NCI-H1694 treated with DMSO at 0.1 percent for 48 hours (cell line): ENCODE results near the gene COL16A1.

Experiments
- DNase-seq: peaks from one replicate; lab custom pipeline; 2025; lab: John Stamatoyannopoulos, UW

COL16A1 gene

DNA sequence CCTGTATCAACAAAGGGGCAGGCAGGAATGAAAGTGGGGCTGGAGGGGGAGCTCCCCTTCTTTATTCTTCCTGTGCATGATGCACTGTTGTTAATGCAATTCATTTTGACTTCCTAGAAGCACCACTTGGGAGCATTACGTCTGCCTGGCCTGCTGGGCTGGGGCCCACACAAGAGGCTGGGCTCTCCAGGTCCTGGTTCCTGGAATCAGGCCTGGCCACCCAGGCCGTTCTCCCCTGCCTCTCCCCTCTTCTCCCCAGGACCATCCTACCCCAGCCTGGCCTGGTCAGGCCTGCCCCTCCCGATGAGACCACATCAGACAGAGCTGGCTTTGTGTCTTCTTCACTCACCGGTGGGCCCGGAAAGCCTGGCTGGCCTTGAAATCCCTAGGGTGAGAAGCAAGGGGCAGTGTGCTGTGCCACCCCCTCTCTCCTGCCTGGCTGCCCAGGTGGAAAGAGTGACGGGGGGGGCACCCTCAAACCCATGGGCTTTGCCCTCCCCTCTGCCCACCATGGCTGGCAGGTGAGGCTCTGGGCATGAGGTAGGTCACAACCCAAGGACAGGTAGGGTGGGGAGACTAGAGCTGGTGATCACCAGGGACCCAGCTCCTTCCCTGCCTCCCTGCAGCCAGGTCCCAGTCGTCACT lies 38.5 kb downstream of the COL16A1 start:
- DNase-seq, result no peak

DNA sequence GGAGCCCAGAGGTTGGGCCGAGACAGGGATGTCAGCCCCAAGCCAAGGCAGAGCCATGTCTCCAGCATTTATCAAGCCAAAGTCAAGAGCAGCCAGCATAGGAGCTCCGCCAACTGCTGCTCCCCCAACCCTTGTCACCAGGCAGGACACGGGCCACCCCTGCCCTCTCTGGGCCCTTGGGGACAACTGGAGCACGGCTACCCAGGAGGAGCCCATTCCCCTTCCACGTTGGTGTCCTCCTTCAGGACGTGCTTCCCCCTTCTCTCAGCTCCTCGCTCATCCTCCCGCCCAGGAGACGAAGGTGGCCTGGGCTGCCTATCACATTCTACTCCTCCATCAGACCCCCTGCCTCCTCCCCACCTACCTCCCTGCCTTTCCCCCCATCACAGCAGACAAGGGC lies 39.3 kb downstream of the COL16A1 start:
- DNase-seq, result no peak

DNA sequence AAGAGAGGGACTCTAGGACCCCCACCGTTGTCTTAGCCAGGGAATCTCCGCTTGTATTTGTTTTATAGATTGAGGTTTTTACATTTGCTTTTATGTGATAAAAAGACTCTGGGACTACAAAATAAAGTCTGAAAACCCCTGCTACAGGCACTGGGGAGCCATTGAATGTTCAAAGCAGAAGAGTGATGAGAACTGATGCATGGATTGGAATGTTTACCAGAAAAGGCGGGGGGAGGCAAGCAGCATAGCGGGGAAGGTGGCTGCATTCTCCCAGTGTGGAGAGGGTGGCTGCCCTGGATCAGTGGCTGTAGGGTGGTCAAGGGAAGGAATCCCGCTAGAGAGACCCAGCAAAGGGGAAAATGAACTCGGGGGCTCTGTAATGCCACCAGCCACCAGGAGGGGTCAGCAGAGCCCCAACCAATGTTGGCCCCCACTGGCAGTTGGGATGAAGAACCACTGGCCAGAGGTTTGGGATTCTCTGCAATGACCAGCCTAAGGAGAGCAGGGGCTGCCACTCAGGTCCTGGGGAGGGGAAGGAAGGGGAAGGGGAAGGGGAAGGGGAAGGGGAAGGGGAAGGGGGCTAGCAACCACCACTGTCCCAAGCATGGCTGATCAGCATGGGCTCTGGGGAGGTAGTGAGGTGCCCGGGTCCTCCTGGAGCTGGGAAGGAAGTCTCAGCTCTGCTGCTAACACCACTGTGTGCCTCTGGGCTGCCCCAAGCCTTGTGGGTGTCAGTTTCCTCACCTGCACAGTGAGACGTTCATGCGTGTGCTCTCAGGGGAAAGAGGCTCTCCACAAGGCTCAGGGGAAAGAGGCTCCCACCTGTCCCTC lies 40.0 kb downstream of the COL16A1 start:
- DNase-seq, result peak; percentile 14

DNA sequence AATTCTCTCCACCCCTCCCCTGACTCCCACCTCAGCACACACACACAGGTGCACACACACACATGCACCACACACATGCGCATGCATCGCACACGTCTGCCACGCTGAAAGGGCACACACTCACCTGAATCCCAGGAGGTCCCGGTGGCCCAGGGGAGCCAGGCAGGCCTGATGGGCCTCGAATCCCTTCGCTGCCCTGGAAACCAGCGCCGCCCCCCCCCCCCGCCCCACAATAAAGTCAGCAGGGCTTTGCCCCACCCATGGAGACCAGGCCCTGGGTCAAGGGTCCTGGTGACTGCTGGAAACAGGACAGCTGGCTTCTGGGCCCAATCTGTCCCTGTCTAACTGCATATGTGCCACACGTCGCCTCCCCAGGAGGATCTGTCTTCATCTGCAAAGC lies 41.4 kb downstream of the COL16A1 start:
- no peak for DNase-seq

DNA sequence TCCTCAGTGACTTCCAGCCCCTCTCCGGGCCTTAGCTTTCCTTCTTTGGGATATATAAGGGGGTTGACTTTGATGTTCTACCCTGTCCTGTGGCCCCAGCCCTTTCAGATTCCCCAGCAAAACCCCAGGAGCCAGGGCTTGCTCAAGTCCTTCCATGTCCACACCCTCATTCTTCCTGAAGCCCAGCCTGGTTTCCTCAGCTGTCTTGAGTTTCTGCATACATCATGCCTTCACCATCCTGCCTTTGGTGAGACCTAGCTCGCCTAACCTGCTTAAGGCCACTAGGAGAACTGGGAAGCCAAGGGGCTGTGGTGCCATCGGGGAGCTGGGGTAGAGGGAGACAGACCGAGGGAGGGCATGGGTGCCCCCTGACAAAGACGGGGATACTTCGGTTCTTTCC lies 42.0 kb downstream of the COL16A1 start:
- DNase-seq, result no peak

DNA sequence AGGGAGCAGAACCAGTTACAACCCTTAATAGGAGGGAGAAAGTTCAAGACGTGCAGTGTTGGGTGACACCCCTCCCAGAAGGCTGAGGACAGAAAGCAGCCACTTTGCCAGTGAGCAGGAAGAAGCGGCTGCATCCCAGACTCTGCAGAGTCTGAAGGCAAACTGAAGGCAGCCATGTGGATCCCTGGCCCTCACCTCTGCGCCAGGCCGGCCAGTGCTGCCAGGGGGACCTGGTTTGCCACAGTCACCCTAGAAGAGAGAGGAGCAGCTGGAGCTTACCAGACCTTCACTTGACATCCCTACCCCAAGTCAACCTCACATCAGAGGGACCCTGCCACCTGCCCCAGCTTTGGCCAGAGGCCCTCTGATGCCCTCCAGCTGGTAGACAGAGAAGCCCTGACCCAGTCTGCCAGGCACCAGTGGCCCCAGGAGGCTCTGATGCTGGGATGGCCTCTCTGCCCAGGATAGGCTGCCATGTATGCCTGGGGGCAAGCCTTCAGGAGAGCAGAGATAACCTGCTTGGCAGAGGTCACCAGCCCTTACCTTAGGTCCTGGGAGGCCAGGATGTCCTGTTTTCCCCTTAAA lies 42.9 kb downstream of the COL16A1 start:
- no peak for DNase-seq

DNA sequence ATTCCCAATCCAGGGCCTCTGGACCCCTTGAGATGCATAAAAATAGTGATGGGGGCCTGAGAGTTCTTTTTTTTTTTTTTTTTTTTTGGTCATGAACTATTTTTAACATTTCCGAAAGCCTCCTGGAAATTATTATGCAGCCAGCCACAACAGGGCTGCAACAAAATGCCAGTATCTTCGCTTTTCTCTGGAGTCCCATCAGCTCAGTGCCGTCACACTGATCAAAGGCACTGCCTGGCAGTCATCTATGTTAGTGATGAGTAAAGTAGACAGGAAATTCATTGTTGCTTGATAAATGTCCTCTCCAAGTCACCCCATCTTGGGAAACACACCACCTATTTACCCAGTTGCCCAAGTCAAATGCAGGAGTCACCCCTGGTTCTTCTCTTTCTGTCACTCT lies 43.9 kb downstream of the COL16A1 start:
- no peak for DNase-seq

DNA sequence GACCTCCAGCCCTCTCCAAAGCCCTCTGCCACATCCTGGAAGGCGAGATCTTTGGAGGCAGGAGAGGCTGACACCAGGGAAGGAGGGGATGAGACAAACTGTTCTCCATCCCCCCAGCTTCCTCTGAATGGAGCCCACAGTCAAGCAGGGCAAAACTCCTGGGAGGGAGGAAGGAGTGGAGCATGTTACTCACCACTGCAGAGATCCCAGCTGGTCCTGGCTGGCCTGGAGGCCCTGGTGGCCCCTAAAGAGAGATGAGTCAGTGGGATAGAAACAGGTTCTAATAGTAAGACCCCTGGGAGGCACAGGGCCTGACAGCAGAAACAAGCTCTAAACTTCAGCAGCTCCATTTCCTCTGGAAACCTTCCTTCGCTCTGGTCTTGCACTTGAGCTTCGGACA lies 45.1 kb downstream of the COL16A1 start:
- no peak for DNase-seq

DNA sequence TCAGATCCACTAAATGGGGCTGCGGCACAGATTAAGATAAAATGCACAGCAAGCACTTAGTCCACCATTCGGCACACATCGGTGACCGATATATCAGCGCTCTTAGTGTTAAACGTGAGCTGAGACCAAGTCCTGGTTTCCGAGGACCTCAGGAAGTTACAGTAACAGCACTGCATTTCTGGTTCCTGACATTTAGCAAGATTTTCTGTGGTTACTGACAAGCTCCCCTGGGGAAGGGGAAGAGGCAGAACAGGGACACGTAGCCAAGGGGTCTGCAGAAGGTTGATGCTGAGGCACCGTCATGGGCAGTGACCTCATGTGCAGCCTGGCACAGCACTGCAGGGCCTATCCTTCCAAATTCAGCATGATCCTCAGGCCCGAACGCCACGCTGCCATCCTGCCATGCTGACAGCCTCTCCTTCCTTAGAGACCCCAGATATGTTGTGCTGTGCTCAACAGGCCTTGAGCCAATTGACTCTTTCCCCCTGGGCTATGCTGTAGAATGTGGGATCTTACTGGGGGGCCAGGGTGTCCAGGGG lies 45.8 kb downstream of the COL16A1 start:
- DNase-seq, result no peak

DNA sequence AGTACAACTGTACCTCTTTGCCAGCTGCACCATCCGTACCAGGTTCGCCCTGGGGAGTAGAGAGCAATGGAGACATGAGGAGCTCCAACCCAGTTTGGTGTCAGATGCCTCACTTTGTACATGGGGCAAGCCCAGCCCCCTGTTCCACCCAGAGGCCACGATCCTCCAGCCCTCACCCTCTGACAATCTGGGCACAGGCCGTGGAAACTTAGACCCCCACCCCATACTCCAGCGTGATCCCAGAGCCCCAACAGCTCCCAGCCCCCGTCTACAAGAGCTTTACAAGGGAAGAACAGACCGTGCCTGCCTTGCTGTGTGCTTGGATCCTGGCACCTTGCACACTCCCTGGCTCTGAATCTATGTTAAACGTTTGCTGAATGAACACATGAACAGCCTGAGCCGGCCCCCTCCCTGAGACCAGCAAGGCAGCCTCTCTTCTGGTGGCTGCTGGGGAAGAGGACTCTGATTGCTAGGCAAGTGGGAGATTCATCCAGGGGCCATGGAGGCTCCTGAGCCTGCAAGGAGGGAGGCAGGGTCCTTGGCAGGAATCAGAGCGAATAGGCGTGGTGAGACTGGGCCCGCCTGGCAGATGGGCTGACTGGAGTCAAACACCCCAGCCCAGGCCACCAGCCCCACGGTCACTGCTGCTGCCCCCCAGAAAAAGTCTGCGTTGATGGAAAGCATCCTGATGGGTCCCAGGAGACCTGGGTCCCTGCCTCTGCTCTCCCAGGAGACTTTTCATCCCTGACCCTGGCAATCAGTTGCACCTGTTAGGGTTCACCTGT lies 46.6 kb downstream of the COL16A1 start:
- no peak for DNase-seq

DNA sequence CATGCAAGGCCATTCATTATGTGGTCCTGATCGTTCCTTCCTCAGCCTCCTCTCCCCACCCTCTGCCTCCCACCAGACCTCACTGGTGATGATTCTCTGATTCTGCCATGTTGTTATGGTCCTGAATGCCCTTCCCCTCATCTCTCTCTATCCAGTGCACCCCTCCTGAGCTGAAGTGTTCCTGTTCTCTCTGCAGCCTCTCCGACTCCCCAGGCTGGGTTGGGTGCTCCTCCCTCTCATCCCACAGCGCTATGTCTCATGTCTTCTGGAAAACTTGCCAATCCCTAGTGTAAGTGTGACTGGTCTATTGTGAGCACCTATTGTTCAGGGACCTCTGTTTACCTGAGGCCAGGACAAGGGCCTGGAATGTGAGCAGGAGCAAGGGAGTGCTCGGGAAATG lies 48.1 kb downstream of the COL16A1 start:
- no peak for DNase-seq

DNA sequence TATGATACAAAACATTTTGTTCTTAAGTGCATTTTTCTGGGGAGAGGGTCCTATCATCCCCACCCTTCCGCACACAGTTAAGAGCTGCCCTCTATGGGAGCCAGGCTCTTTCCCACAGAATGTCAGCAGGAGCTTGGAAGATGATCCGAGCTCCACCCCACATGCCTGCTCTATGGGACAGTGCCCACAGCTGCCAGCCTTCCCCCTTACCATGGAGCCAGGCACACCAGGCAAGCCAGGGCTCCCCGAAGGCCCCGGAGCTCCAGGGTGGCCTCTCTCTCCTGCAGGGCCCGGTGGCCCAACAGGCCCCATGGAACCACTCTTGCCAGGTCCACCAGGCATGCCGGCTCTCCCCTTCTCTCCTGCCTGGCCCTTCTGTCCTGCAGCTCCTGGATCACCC lies 48.7 kb downstream of the COL16A1 start:
- DNase-seq, result no peak

DNA sequence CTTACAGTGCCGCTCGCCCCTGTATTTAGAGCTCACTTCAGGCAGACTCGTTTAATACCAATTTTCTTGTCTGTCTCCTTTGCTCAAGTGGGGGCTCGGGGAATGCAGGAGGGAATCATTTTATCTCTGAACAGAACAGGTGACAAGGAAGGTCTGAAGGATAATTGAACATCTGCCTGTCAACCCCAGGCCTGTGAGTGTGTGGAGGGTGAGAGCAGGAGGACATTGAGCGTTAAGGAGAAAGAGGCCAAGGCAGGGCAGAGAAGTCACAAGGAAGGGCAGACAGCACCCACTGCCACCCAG lies 49.4 kb downstream of the COL16A1 start:
- no peak for DNase-seq

DNA sequence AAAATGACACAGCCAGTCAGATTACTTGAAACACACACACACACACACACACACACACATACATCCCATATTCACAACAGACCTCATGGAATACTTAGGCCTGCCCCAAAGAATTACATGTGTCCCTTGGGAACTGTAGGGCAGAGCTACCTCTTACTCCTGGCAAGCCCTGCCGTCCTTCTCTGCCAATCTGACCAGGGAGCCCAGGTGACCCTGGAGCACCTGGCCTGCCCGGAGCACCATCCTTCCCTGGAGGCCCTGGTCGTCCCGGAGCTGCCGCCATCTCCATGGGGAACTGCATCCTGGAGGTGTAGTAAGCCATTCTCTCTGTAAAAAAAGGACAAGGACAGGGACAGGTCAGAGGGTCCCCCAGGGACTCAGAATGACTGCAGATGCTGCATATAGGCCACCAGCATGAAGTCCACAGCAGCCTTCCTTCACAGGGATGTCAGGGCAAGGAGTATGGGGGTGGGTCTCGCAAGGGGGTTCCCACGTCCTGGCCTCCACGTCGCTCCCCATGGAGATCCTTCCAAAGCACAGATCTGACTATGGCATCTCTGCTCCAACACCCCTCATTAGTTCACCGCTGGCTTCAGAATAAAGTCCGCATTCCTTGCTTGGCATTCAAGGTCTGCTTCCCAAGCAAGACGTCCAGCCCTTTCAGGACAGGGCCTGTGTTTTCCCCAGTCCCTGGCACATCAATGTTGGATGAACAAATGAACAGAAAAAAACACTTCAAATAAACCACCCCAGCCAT lies 49.9 kb downstream of the COL16A1 start:
- no peak for DNase-seq

DNA sequence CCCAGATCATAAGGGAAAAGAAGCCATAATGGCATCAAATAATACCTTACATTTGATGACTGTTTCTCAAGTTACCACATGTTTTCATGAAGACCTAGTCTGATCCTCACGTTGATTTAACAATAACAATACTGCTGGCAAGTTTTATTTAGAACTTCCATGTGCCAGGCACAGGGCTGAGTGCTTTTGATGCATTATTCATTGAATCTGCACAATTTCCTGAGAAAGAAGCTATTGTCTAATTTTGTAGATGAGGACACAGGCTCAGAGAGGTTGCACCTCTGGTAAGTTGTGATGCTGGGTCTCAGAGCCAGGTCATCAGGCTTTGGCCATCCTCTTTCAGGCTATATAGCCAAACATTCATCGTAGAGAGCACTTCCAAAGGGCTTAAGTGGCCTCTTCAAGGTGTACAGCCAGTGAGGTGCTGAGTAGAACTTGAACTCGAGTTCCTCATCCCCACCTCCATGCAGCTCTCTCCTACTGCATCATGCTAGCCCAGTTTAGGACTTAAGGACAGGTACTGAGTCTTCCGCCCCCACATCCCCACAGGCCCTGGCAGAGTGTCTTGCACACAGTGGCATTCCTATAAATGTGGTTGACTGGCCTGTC lies 50.8 kb downstream of the COL16A1 start:
- no peak for DNase-seq

DNA sequence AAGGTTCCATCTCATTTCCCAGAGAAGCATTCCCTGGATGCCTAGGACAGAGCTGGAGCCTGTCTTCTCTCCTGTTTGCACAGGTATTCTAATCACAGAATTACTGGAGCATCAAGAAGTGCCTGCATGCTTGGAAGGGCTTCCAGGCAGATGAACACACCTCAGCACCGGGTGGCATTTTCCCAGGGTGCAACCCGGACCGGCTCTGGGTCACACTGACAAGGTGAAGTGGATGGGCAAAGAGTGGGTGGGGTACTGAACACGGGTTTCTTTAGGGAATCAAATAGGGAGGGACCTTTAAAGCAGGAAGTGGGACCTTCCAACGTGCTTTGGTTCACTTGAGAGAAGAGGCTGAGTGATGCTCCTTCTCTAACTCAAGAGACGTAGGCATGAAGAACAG lies 52.1 kb downstream of the COL16A1 start:
- no peak for DNase-seq

DNA sequence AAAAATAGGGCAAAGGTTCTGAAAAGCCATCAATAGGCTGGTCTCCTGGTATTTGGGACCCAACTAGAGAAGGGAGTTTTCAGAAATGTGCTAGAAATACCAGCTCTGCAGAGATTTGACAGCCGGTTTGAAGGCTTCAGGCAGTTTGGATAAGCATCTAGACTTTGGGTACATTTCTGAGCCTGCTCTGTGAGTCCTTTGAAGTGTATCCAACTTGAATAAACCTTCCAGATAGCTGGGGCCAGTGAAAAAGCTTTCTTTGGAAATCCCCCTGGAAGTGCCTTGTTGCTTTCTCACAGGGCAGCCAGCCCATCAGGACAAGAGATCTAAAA lies 52.8 kb downstream of the COL16A1 start:
- no peak for DNase-seq

DNA sequence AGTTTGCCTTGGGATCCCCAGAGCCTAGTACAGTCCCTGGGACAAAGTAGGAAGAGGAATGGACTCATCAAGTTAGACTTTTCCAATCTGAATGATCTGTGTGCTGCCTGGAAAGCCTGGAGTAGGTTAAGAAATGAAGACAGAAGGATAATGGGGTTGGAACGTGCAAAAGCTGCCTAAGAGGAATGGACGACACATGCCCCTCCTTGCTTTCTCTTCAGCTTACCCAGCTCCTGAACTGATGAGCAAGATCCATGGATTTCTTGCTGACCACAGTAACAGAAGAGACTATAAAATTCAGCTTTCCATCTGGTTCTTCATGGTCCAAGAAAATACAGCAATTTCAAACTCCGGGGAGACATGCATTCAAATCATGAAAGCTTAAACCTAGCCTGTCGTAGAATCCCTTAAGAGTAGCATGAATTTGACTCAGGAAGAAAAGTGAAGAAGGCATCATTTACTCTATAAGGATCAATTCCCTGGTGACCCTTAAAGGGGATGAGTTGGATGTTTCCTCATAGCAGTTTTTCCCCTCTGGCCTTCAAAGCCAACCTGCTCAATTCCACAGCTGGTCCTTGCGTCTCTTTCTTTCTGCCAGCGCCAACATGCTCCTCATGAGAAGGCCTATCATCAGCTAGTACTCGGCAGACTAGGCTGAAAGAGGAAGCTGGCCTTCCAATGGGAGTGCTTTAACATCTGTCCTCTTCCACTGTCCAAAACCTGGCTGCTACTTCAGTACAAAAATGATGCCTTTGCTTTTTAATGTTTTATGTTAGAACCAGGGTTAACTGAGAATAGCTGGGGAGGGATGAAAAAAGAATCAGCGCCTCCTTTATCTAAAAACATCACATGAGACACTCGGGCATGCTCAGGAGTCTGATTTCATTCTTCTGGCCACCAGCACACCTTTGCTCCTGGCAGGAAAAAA lies 53.4 kb downstream of the COL16A1 start:
- DNase-seq, result no peak

DNA sequence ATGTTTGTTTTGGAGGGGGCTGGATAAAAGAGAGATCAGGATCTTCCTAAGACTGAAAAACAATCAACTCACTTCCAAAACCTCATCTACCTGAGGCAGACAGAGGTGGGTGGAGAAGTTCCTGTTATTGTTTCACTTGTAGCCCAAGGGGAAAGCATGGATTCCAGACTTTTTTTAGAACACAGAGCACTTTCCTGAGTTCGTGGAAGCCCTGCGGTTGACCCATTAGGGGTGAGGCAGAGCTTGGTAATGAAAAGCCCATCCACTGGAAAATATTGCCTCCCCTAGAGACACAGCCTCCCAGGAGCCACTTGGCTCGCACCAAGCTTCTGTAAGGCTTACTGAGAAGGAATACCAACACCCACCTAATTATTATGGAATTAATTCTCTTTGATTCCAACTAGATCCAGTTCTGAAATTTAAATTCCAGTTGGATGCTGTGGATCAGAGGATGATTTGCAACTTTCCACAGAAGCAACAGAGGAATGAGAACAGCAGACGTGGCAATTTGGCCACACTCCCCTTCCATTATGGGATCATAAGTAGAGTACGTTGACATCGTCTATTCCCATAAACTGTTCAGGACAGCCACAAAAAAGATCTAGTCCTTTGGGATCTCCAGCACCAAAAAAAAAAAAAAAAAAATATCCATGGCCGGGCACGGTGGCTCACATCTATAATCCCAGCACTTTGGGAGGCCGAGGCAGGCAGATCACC lies 55.0 kb downstream of the COL16A1 start:
- no peak for DNase-seq

DNA sequence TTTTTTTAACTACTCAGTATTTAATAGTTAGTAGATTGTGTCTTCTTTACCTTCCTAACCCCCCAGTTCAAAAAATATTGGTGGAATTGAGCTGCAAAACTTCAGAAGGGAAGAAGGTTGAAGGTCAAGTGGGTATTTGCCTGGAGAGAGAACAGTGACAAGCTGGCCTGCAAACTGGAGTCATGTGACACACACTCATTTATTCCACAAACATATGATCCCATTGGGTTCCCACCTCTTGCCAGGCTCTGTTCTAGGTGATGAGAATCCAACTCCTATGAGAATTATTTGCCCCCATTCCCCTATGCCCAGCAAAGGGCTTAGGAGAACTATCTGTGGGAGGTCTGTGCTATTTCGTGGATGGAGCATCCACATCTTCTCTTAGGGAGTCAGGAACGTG lies 55.6 kb downstream of the COL16A1 start:
- no peak for DNase-seq
